Left lung (tissue), 10 donors: Measurements from ENCODE around the gene YWHAQ. TPM values are rescaled to one million over a fixed set of nuclear protein-coding genes. Genes with fewer than 3 reads are reported as not detected.

Experiments used
- ATAC-seq: fragments of 200-7000 bp; cut with Tn5 transposase; one replicate; pipeline ENCODE4 v1.9.1; 2020; ENCODE audit warnings: moderate library complexity
- DNase-seq, 4 donors: peaks; one replicate each; pipeline ENCODE4 v3.0.0-alpha.2; 2013 to 2020
- H3K27ac ChIP-seq, 2 donors: fragments of 200-600 bp; sonication (generic) in 1 of 2; one replicate each; pipeline versions ENCODE4 v1.5.0 to v1.8.0; 2020 to 2021
- H3K27me3 ChIP-seq, 2 donors: fragments of 200-600 bp; sonication (generic) in 1 of 2; one replicate each; pipeline versions ENCODE4 v1.5.0 to v1.8.0; 2020 to 2021
- H3K36me3 ChIP-seq, 2 donors: fragments of 200-600 bp; sonication (generic) in 1 of 2; one replicate each; pipeline versions ENCODE4 v1.5.0 to v1.8.0; 2020 to 2021
- H3K4me1 ChIP-seq, 2 donors: fragments of 200-600 bp; one replicate each; pipeline ENCODE4 v1.8.0; 2021
- H3K4me3 ChIP-seq, 2 donors: fragments of 200-600 bp; sonication (generic) in 1 of 2; one replicate each; pipeline versions ENCODE4 v1.5.0 to v1.8.0; 2020 to 2021; ENCODE audit warnings: mild to moderate bottlenecking in 1 of 2
- H3K9me3 ChIP-seq, 2 donors: fragments of 200-600 bp; sonication (generic) in 1 of 2; one replicate each; pipeline versions ENCODE4 v1.5.0 to v1.8.0; 2020 to 2021
- intact Hi-C, 2 donors: fragments of 100-400 bp; cut with DNase I; formaldehyde crosslinking; loops; one replicate each; pipeline versions ENCODE4 v1.11.2 to v1.14.2; 2022
- polyA plus RNA-seq, 6 donors: library from polyadenylated mRNA; unstranded; fragments of 120-200 nt; gene quantifications; one replicate each; pipeline ENCODE4 v1.2.1, GENCODE V29; 2013; ENCODE audit not compliant: insufficient read length in 6 of 6
- total RNA-seq, 2 donors: library from RNA; stranded (reverse); fragmentation: NEBNext Ultra II Directional; extraction: Animal tissue kit (Norgen Biotek cat#: 25700); gene quantifications; one replicate each; pipeline ENCODE4 v1.2.1, GENCODE V29; 2021
- TF ChIP-seq, protein P1 (sequence below), 2 donors: fragments of 200-600 bp; sonication (generic) in 1 of 2; IDR thresholded peaks; one replicate each; pipeline versions ENCODE4 v1.5.0 to v1.8.0; 2021; ENCODE audit warnings: antibody characterized with exemption in 2 of 2
- donor health status: DM: no; HTN: yes; CAD: no.
- donor health status: DM: no; HTN: no; CAD: no.

The YWHAQ gene
- total and polyA plus RNA-seq, 8 donors = 229 to 443 (median 384) TPM

DNA sequence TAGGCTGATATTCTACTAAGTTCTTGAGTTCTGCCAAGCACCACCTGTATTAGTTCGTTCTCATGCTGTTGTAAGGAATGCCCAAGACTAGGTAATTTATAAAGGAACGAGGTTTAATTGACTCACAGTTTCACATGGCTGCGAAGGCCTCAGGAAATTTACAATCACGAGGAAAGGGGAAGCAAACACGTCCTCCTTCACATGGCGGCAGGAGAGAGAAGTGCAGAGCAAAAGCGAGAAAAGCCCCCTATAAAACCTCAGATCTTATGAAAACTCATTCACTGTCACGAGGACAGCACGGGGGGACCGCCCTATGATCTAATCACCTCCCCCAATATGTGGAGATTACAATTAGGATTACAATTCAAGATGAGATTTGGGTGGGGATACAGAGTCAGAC is 47.7 kb upstream of the YWHAQ start:
- no peaks in the 10 kb centered on the region for H3K27me3 ChIP-seq
- H3K9me3 ChIP-seq = no peaks in the 10 kb centered on the region
- no peak overlapping the region for H3K4me3 ChIP-seq
- intact Hi-C loops = no loop called here
- no peak overlapping the region for H3K27ac ChIP-seq
- no peaks in the 10 kb centered on the region for H3K36me3 ChIP-seq
- ATAC-seq (no peak), DNase-seq (peak in 1 of 4 donors; percentile 4)
- peaks cover 0 to 12% of the 10 kb centered on the region in 2 donors for H3K4me1 ChIP-seq
- TF ChIP-seq, protein P1, sequence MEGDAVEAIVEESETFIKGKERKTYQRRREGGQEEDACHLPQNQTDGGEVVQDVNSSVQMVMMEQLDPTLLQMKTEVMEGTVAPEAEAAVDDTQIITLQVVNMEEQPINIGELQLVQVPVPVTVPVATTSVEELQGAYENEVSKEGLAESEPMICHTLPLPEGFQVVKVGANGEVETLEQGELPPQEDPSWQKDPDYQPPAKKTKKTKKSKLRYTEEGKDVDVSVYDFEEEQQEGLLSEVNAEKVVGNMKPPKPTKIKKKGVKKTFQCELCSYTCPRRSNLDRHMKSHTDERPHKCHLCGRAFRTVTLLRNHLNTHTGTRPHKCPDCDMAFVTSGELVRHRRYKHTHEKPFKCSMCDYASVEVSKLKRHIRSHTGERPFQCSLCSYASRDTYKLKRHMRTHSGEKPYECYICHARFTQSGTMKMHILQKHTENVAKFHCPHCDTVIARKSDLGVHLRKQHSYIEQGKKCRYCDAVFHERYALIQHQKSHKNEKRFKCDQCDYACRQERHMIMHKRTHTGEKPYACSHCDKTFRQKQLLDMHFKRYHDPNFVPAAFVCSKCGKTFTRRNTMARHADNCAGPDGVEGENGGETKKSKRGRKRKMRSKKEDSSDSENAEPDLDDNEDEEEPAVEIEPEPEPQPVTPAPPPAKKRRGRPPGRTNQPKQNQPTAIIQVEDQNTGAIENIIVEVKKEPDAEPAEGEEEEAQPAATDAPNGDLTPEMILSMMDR (IDR thresholded peaks at IDR 0.05) = no peak

DNA sequence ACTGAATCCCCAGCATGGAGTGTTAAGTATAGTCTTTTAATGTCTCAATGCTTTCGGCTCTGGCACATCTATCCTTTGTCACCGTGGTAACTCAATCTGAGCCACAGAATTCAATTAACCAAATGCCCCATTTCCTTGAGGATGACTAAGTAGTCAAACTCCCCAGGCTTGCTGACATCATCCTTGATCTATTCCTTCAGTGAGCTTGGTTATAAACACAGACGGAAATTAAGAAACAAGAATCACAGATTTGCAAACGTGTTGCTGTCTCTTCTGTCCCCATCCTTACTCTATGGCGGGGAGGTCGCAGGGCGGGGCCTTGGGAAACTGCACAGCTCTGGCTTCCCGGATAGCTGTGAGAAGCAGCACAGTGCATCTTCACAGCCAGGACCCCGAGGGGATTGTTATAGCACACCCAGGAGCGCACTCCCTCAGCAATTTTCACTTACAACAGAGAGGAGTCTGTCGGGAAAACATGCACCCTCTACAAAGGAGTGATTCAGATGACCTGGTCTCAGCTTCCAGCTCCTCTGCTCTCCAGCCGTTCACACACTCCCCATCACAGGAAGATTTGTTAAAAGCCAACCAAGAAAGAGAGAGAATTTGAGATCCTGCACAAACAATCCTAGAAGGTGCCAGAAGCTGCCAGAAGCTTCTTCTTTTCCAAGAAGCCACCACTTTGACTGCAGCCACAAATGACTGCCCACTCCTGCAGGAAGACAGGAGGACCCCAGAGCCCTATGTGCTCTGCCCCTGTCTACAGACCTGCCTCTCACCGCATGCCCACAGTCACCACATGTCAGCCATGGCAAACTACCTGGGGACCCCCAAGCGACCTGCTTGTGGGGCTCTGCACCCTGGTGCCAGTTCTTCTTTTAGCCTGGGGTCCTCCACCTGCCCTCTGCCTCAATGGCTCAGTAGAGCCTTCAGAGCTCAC is 44.9 kb upstream of the YWHAQ start:
- no peak overlapping the region for H3K4me3 ChIP-seq
- H3K4me1 ChIP-seq = peaks cover 0 to under 1% of the 10 kb centered on the region in 2 donors
- H3K9me3 ChIP-seq = no peaks in the 10 kb centered on the region
- TF ChIP-seq, protein P1 (IDR thresholded peaks at IDR 0.05) = no peak
- DNase-seq = no peak
- ATAC-seq = peak; percentile 24
- no peaks in the 10 kb centered on the region for H3K27me3 ChIP-seq
- H3K27ac ChIP-seq = no peak overlapping the region
- no peaks in the 10 kb centered on the region for H3K36me3 ChIP-seq
- intact Hi-C loops = no loop called here

DNA sequence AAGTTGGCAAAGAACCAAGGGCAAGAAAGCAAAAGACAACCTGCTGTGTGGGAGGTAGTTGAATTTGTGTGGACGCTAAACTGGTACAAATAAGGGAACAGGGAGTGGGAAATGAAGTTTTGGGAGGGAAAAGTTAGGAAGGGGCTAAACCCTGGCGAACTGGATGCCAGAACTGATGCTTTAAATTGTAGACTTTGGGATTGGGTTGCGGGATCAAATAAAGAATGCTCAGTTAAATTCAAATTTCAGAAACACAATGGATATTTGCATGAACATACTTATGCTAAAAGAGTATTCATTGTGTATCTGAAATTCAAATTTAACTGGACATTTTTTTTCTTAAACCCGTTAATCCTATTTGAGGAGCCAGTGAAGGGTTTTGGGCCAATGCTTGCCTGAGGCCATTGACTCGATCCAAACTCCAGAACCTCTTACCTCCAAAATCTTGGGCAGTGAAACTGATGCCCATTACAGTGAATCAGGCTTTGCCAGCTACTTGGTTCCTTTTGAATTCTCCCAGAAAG is 44.2 kb upstream of the YWHAQ start:
- H3K9me3 ChIP-seq = no peaks in the 10 kb centered on the region
- H3K4me3 ChIP-seq = no peak overlapping the region
- TF ChIP-seq, protein P1 (IDR thresholded peaks at IDR 0.05) = no peak
- no peaks in the 10 kb centered on the region for H3K36me3 ChIP-seq
- ATAC-seq (no peak), DNase-seq (no peak)
- H3K27ac ChIP-seq = no peak overlapping the region
- intact Hi-C loops = no loop called here
- H3K27me3 ChIP-seq = no peaks in the 10 kb centered on the region
- no peaks in the 10 kb centered on the region for H3K4me1 ChIP-seq

DNA sequence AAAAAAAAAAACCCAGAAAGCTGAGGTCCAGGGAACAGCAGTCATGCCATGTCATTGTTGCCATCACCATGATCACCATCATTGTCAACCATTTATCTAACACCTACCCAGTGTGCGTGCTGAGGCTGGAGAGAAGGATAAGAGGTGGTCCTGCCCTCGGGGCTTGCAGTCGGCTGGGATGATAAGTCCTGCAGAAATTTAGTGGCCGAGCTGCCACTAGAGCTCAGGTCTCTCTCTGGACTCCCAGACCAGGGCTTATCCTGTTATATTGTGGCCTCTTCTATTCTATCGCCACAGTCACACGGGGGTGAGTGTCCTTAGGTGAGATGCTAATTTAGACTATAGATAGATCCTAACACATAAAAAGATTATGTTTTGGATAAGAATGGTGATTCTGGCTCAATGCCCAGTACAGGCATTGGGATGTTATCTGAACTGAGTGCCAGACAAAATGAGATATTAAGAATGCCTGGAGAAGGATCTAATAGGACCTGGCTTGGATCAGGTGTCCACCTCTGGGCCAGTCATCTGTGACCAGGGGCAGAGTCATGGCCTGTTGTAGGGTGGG is 43.2 kb upstream of the YWHAQ start:
- no peaks in the 10 kb centered on the region for H3K27me3 ChIP-seq
- no peaks in the 10 kb centered on the region for H3K4me1 ChIP-seq
- DNase-seq (no peak), ATAC-seq (no peak)
- no peaks in the 10 kb centered on the region for H3K9me3 ChIP-seq
- no peaks in the 10 kb centered on the region for H3K36me3 ChIP-seq
- H3K27ac ChIP-seq = no peak overlapping the region
- no peak overlapping the region for H3K4me3 ChIP-seq
- intact Hi-C loops = no loop called here
- TF ChIP-seq, protein P1 (IDR thresholded peaks at IDR 0.05) = no peak
